ENCODE data around the gene TLR9.
A peak's percentile ranks its signal among the peaks of the same experiment; 100 is the strongest.
"Not testable (repeated sequence)": the region's sequence is repeated elsewhere in the genome, so short reads cannot be mapped to it uniquely, and the experiment has no call there.

Gene TLR9, protein sequence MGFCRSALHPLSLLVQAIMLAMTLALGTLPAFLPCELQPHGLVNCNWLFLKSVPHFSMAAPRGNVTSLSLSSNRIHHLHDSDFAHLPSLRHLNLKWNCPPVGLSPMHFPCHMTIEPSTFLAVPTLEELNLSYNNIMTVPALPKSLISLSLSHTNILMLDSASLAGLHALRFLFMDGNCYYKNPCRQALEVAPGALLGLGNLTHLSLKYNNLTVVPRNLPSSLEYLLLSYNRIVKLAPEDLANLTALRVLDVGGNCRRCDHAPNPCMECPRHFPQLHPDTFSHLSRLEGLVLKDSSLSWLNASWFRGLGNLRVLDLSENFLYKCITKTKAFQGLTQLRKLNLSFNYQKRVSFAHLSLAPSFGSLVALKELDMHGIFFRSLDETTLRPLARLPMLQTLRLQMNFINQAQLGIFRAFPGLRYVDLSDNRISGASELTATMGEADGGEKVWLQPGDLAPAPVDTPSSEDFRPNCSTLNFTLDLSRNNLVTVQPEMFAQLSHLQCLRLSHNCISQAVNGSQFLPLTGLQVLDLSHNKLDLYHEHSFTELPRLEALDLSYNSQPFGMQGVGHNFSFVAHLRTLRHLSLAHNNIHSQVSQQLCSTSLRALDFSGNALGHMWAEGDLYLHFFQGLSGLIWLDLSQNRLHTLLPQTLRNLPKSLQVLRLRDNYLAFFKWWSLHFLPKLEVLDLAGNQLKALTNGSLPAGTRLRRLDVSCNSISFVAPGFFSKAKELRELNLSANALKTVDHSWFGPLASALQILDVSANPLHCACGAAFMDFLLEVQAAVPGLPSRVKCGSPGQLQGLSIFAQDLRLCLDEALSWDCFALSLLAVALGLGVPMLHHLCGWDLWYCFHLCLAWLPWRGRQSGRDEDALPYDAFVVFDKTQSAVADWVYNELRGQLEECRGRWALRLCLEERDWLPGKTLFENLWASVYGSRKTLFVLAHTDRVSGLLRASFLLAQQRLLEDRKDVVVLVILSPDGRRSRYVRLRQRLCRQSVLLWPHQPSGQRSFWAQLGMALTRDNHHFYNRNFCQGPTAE

DNA sequence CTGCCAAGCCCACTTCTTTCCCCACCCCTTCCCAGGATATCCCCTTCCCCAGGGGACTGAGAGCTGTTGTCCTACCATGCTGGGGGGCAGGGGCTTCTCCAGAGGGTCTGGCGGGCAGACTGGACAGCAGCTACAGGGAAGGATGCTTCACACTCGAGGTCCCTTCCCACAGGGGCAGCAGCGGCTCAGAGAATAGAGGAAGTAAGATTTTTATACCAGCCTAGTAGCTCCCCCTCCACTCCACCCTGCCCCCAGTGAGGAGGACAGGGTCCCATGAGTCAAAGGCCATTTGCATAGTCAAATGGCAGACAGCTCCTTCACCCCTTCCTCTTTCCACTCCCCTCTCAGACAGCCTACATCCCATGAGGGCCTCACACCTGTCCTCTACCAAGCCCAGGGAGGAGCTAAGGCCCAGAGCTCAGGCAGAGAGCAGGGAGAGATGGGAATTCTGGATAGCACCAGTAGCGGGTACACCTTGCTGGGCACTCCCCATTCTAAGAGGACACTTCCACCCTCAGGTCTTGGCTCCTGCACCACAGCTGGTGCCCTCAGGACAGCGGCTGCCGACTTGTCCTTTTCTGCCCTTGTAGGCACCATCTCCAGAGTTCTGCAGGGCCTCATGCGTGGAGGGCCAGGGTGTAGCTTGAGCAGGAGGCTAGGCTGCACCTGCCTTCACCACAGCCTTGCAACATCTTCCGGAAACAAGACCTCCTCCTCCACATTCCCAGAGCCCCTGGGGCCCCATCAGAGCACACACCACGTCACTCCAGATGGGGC is at the start of gene TLR9:
Gene TLR9, minus strand, starts transcription at position 194 of the 777 bp plus-strand sequence. Its CDS starts 116 bp downstream, at position 78.
- no peak for DNase-seq

DNA sequence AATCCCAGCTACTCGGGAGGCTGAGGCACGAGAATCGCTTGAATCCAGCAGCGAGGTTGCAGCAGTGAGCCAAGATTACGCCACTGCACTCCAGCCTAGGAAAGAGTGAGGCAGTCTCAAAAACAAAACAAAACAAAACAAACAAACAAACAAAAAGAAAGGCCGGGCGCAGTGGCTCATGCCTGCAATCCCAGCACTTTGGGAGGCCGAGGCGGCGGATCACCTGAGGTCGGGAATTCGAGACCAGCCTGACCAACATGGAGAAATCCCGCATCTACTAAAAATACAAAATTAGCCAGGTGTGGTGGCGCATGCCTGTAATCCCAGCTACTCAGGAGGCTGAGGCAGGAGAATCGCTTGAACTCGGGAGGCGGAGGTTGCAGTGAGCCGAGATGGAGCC is 49.3 kb upstream of the TLR9 start:
- not testable (repeated sequence) for DNase-seq

DNA sequence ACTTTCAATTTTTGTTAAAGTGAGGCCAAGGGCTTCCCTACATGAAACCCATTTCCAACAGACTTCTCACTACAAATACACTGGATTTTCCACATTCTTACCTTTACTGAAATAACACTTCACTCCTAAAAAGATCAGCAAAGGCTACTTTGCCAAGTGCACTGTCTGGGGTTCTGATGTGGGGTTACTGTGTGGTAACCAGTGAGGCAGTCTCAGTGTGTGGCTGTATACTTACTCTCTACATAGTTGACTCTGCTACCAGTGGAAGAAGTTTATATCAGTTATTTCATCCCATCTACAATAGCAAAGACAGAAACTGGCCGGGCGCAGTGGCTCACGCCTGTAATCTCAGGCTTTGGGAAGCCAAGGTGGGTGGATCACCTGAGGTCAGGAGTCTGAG is 47.4 kb upstream of the TLR9 start:
- DNase-seq = no peak

DNA sequence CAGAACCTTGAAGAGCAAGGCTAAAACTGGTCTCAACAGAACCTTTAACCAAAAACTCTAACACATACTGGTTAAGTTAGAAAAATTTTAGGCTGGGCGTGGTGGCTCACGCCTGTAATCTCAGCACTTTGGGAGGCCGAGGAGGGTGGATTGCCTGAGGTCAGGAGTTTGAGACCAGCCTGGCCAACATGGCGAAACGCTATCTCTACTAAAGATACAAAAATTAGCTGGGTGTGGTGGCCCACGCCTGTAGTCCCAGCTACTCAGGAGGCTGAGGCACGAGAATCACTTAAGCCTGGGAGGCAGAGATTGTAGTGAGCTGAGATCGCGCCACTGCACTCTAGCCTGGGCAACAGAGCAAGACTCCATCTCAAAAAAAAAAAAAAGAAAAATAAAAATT is 46.7 kb upstream of the TLR9 start:
- DNase-seq = not testable (repeated sequence)

DNA sequence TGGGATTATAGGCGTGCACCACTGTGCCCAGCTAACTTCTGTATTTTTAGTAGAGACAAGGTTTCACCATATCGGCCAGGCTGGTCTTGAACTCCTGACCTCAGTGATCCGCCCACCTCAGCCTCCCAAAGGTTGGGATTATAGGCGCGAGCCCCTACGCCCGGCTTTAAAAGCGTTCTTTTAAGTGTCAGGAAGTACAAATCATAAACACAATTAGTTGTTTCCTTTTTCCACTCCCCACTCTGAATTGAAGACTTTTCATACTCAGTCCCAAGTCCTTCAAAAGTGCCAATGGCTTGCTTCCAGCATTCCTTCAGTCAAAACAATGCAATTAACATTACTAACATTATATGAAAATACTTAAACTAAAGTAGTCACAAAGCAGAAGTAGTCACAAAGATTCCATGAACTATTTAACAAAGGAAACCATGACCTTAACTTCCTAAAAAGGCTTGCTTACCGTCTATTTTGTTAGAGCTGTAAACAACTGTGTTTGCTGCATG is 44.9 kb upstream of the TLR9 start:
- DNase-seq = no peak

DNA sequence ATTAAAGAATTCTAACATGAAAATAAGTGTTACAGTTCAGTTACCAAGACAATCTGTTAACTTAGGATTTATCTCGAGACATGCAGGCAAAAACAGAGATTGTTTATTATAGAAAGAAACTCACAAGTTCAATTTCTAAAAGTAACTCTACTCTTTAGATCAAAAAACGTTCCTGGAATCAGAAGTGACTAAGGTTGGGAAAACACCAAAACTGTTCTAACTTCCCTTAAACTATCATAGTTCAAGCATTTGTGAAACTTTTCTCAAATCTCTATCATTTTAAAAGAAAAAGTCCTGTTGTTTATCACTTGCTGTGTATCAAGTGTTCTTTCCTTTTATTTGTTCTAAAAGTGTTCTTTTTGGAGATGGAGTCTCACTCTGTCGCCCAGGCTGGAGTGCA is 44.3 kb upstream of the TLR9 start:
- DNase-seq = no peak

DNA sequence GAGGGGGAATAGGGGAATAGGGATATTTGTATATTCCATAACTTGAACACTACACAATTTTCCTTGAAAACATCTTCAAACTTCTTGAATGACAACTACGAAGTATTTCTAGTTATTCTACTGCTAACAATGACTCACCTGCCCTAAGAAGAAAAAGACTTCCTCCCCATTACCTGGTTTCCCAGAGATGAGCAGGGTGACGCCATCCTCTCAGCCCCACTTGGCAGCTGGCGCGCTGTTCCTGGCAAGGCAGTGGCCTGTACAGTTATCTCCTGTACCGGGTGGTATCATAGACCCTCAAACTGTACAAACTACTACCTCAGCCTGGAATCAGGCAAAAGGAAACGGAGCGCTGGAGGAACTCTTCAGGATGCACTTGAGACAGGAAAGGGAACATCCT is 42.6 kb upstream of the TLR9 start:
- DNase-seq = no peak

DNA sequence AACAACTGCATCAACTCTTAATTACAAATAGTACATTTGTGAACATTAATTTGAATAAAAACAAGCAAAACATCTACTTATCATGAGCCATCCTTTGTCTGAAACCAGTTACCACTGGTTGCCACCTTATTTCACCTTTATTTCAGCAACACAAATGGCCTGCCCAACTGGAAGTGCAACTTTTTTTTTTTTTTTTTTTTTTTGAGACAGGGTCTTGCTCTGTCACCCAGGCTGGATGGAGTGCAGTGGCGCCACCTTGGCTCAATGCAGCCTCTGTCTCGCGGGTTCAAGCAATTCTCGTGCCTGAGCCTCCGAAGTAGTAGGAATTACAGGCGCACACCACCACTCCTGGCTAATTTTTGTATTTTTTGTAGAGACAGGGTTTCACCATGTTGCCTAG is 39.9 kb upstream of the TLR9 start:
- DNase-seq = no peak

DNA sequence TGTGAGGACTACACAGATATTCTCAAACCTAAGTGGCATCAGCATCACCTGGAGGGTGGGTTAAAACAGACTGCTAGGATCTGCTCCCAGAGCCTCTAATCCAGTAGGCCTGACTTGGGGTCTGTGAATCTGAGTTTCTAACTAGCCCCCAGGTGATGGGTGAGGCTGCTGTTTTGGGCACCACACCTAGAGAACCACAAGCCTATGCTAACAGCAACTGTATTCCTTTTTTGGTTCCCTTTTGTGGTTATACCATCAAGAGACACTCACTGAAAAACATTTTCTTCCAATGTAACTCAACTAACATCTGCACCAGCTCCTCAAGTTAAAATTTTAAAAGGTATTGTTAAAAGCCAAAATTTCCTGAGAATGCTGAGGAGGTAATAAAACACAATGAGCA is 37.0 kb upstream of the TLR9 start:
- DNase-seq = no peak

DNA sequence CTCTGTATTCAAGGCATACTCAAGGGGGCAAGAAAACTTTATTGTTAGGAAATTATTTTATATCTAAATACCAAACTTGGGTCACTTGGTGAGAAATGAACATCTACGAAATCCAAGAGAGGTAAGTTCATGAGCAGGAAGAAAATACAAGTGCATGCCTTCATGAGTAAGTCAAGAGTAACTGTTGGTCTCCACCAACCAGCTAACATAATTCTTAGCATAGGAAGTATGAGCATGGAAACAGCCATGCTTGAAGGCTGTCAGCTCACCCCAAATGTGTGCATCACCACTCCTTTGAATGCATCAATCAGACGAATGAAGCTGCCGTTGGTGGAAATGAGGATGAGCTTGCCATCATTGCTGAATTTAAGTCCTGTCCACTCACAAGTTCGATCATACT is 34.0 kb upstream of the TLR9 start:
- DNase-seq = no peak

DNA sequence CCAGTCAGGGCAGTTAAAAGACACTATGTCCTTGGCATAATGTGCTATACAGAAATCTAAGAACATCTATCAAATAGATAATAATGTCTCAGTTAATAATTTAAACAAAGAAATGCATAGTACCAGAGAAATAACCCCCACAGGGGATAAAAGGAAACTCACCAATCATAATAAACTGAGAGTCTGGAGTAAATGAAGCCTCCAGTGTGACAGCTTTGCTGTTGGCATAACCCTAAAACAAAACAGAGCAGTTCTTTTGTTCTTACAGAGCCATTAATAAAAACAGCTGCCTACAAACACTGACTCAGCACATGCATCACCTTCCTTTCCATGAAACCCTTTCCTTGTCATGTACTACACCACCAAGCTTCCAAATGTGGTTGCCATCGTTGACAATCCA is 33.6 kb upstream of the TLR9 start:
- DNase-seq = no peak

DNA sequence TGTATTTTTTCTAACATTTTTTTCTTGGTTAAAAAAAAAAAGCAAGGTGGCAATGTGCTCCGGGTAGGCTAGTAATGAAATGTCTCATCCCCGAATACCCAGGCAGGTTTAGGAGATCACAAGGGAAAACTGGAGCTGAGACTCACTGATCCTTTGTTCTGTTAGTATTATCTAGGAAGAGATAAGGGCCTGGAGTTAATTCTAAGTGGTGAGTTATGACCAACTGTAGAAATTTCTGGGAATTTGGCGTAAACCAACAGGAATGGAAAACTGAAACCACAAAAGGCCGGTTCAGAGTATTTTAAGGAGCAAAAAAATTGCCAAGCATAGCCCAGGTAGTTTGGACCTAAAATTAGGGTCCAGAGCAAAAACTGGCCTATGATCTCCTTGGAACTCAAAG is 32.5 kb upstream of the TLR9 start:
- no peak for DNase-seq

DNA sequence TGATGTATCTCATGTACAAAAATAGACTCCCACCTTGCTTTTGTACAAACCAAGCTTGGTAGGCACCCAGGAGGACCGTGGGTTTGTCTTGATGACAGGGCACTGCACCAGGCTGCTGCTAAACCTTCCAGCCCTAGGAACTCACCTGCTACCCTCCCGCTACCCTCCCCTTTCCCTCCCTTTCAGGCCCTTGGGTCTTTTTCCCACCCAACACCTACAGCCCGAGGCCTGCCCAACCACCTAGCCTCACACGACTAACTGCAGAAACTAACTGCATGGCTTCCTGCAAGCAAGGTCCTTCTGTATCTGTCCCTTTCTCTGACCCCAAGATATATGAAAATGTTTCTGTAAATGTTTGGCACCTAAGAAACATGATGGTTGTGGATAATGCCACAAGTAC is 31.2 kb upstream of the TLR9 start:
- DNase-seq = no peak

DNA sequence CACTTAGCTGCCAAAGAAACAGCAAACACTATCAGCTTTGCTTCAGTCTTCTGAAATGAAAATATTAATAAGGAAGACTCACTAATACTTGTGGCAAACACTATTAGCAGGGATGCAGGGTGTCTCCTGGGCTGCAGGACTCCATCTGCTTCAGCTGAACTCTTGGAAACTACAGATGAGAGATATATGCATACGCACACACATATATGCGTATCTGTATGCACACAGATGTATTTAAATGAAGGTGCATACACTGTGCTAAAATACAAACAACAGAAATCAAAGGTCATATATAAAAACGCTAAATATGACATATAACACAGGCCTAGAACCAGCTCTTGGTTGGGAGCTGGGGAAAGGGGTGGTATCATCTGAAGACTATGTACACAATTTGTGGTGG is 30.7 kb upstream of the TLR9 start:
- DNase-seq = no peak

DNA sequence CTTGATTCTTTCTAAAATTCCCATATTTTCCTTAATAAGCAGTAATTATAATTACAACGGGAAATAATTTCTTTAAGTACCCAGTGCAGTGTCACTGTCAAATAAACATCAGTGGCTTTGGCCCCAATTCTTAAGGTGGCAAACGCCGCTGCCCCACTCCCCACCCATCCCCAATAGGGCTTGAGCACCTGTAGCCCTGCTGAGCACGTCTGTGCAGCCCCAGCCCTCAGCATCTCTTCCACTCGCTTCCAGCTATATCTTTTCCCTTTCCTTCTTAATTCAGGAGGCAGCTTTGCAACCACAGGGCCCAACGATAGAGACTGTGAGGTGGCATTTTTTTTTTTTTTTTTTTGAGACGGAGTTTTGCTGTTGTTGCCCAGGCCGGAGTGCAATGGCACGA is 29.2 kb upstream of the TLR9 start:
- DNase-seq = no peak

DNA sequence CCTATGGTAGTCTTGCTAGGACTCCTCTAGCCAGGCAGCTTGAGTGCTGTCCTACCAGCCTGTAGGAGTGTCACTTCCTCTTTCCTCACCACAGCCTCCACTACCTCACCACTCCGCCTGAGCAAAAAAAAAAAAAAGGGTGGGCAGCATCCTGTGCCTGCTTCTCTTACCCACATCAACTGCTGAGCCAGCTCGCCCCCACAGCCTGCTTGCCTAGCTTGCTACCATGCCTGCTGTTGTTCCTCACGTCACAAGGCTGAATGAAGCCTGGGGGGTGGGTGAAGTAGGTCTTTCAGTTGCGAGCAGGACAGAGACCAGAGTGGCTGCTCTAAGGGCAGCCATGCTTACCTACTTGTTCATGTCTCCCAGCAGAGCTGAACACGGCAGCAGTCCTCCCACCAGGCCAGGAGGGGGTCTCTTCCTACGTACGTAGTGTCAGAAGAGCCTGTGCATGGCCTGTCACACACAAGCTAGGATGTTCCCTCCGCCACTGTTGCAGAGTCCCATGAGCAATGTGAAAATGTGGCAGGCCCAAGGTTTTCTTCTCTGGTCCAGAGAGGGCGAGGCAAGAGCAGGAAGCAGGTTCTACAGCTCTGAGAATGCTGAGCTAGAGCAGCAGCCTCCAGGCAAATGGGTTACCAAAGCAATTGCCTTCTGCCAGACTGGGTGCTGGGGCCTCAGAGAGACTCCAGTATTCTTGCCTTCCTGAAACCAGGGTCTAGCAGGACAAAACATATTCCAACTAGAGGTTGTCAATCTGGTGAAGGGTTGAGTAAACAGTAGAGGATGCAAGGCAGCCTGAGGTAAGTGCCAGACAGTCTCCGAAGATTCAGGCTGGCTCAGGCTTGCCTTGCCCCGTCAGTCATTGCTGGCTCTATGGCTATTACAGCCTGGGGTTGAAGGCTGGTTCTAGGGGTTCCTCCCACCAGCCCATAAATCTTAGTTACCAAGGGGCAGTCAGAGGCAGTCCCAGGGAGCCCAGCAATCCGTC is 28.2 kb upstream of the TLR9 start:
- DNase-seq = no peak

DNA sequence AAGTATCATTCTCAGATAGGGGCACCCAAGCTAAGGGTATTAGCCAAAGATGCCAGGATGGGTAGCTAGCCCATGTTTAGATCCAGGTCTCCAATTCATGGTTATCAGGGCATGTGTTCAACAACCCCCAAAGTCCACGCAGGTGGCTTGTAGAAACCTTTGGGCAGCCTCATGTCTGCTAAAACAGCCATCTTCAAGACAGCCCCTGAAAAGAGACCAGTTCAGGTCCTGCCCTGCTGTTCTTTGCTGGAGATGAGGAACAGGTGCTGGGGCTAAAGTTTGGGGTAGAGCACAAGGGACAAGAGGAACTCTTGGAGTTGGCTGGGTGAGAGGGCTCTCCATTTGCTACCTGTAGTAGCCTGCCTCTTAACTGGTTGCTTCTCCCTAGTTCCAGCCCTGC is 24.7 kb upstream of the TLR9 start:
- no peak for DNase-seq

DNA sequence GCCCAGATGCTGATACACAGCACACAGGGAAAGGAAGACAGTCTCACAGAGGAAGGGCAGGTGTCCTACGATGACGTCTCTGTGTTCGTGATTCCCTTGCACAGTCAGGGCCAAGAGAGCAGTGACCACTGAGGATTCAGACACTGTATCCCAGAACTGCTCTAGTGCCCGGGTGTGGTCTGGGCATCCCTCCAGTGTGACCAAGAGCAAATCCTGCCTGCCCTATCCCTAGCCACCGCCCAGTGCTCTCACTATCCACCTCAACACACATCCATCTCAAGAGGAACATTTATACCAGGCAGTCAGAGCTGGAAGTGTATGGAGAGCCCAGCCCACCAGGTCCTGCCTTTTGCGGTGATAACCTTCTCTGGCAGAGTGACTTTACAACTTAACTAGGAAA is 24.2 kb upstream of the TLR9 start:
- DNase-seq = no peak

DNA sequence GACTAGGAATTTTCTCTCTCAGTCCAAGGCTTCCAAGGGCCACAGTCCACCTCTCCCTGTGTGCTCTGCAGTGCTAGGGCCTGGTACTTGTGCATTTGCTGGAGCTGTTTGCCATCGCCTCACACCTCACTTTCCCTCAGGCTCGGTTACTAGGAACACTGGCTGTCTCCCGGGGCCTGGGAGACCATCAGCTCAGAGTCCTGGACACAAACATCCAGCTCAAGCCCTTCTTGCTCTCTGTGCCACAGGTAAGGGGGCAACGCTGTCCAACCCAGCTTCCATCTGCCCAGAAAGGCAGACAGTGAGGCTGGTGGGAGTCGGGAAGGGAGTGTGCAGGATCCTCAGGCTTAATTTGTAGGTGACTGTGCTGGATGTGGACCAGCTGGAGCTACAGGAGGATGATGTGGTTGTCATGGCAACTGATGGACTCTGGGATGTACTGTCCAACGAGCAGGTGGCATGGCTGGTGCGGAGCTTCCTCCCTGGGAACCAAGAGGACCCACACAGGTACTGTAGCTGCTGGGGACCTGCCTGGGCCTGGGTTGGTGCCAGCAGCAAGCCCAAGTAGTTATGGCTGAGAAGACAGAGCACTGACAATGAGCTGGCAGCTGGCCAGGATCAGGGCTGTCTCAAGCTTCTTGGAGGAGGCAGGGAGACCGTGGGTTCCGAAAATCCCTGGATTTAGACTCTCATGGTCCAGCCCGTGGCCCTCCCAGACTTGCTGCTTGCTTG is 23.5 kb upstream of the TLR9 start:
- peak; percentile 15 for DNase-seq

DNA sequence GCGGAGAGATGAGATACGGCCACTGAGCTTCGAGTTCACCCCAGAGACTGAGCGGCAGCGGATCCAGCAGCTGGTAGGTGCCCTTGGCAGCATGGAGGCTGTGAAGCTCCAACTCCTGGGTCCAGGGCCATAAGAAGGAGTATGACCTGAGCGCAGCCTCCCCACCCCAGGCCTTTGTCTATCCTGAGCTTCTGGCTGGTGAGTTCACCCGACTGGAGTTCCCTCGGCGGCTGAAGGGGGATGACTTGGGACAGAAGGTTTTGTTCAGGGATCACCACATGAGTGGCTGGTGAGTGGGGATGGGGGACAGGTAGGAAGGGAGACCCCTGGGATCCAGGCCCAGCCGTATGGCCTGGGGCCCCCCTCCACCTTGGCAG is 22.7 kb upstream of the TLR9 start:
- no peak for DNase-seq
